Measurements from ENCODE around the gene UVRAG. TPM values are rescaled to one million over a fixed set of nuclear protein-coding genes. Genes with fewer than 3 reads are reported as not detected.
A peak's percentile ranks its signal among the peaks of the same experiment; 100 is the strongest.

Gene UVRAG
- total and polyA plus RNA-seq, 2 of the 13 experiments (the other 11 are each of a cell fraction or from before 2014, with no cell fraction given) = 9.7 to 17.3 TPM

DNA sequence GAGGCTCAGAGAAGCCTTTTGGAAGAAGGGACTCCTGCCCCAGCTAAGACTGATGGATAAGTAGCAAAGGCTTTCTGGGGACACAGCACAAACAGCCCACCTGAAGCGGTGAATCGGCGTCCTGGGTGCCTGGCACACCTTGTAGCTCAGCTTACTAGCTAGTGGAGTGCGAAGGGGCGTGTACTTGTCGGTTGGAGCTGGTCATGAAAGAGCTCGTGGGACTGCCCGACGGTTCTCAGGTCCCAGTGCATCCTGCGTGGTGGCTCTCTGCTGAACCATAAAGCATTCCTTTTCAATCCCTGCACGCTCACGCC is 690 bp upstream of the UVRAG start (continued):
- TF ChIP-seq, protein P1, sequence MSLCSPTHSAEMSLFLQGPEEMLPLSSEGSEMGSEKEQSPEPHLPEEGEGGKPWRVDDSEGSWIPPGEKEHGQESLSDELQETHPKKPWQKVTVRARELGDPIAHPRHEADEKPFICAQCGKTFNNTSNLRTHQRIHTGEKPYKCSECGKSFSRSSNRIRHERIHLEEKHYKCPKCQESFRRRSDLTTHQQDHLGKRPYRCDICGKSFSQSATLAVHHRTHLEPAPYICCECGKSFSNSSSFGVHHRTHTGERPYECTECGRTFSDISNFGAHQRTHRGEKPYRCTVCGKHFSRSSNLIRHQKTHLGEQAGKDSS (CRISPR knock-in tag; IDR thresholded peaks at IDR 0.05; ENCODE audit: borderline replicate concordance, low read depth) = peak; percentile 30; the same call in 1 of the 2 replicates
- TF ChIP-seq ZC3H13 (CRISPR knock-in tag; IDR thresholded peaks at IDR 0.05) (0 out of 2 replicates have a peak, but pooled peaks have one; percentile 42), DNMT3B (CRISPR knock-in tag; conservative IDR thresholded peaks at IDR 0.05) (no peak), ZNF101 (CRISPR knock-in tag; IDR thresholded peaks at IDR 0.05; ENCODE audit: borderline replicate concordance, low read depth) (no peak), HNRNPL (IDR thresholded peaks at IDR 0.05; ENCODE audit: low read depth, low read length) (0 out of 2 replicates have a peak, but pooled peaks have one; percentile 33), GATAD2A (CRISPR knock-in tag; IDR thresholded peaks at IDR 0.05) (0 out of 2 replicates have a peak, but pooled peaks have one; percentile 3), FOXA1 (IDR thresholded peaks at IDR 0.05) (no peak), FOXA1 (CRISPR knock-in tag; IDR thresholded peaks at IDR 0.05) (0 out of 2 replicates have a peak, but pooled peaks have one; percentile 4), ZNF160 (CRISPR knock-in tag; IDR thresholded peaks at IDR 0.05) (no peak), ZNF749 (CRISPR knock-in tag; IDR thresholded peaks at IDR 0.05; ENCODE audit: borderline replicate concordance) (0 out of 2 replicates have a peak, but pooled peaks have one; percentile 23), AHR (CRISPR knock-in tag; IDR thresholded peaks at IDR 0.05) (peak; percentile 61; the same call in 1 of the 2 replicates), ZNF296 (CRISPR knock-in tag; conservative IDR thresholded peaks at IDR 0.05) (0 out of 2 replicates have a peak, but pooled peaks have one; percentile 64)
- TF ChIP-seq, protein P2, sequence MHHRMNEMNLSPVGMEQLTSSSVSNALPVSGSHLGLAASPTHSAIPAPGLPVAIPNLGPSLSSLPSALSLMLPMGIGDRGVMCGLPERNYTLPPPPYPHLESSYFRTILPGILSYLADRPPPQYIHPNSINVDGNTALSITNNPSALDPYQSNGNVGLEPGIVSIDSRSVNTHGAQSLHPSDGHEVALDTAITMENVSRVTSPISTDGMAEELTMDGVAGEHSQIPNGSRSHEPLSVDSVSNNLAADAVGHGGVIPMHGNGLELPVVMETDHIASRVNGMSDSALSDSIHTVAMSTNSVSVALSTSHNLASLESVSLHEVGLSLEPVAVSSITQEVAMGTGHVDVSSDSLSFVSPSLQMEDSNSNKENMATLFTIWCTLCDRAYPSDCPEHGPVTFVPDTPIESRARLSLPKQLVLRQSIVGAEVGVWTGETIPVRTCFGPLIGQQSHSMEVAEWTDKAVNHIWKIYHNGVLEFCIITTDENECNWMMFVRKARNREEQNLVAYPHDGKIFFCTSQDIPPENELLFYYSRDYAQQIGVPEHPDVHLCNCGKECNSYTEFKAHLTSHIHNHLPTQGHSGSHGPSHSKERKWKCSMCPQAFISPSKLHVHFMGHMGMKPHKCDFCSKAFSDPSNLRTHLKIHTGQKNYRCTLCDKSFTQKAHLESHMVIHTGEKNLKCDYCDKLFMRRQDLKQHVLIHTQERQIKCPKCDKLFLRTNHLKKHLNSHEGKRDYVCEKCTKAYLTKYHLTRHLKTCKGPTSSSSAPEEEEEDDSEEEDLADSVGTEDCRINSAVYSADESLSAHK (CRISPR knock-in tag; IDR thresholded peaks at IDR 0.05; ENCODE audit: borderline replicate concordance) = no peak
- TF ChIP-seq, protein P3, sequence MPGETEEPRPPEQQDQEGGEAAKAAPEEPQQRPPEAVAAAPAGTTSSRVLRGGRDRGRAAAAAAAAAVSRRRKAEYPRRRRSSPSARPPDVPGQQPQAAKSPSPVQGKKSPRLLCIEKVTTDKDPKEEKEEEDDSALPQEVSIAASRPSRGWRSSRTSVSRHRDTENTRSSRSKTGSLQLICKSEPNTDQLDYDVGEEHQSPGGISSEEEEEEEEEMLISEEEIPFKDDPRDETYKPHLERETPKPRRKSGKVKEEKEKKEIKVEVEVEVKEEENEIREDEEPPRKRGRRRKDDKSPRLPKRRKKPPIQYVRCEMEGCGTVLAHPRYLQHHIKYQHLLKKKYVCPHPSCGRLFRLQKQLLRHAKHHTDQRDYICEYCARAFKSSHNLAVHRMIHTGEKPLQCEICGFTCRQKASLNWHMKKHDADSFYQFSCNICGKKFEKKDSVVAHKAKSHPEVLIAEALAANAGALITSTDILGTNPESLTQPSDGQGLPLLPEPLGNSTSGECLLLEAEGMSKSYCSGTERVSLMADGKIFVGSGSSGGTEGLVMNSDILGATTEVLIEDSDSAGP (CRISPR knock-in tag; IDR thresholded peaks at IDR 0.05; ENCODE audit: borderline replicate concordance) = 0 out of 2 replicates have a peak, but pooled peaks have one; percentile 7
- TF ChIP-seq, protein P4, sequence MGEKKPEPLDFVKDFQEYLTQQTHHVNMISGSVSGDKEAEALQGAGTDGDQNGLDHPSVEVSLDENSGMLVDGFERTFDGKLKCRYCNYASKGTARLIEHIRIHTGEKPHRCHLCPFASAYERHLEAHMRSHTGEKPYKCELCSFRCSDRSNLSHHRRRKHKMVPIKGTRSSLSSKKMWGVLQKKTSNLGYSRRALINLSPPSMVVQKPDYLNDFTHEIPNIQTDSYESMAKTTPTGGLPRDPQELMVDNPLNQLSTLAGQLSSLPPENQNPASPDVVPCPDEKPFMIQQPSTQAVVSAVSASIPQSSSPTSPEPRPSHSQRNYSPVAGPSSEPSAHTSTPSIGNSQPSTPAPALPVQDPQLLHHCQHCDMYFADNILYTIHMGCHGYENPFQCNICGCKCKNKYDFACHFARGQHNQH (CRISPR knock-in tag; IDR thresholded peaks at IDR 0.05) = 0 out of 2 replicates have a peak, but pooled peaks have one; percentile 18
- TF ChIP-seq, protein P5, sequence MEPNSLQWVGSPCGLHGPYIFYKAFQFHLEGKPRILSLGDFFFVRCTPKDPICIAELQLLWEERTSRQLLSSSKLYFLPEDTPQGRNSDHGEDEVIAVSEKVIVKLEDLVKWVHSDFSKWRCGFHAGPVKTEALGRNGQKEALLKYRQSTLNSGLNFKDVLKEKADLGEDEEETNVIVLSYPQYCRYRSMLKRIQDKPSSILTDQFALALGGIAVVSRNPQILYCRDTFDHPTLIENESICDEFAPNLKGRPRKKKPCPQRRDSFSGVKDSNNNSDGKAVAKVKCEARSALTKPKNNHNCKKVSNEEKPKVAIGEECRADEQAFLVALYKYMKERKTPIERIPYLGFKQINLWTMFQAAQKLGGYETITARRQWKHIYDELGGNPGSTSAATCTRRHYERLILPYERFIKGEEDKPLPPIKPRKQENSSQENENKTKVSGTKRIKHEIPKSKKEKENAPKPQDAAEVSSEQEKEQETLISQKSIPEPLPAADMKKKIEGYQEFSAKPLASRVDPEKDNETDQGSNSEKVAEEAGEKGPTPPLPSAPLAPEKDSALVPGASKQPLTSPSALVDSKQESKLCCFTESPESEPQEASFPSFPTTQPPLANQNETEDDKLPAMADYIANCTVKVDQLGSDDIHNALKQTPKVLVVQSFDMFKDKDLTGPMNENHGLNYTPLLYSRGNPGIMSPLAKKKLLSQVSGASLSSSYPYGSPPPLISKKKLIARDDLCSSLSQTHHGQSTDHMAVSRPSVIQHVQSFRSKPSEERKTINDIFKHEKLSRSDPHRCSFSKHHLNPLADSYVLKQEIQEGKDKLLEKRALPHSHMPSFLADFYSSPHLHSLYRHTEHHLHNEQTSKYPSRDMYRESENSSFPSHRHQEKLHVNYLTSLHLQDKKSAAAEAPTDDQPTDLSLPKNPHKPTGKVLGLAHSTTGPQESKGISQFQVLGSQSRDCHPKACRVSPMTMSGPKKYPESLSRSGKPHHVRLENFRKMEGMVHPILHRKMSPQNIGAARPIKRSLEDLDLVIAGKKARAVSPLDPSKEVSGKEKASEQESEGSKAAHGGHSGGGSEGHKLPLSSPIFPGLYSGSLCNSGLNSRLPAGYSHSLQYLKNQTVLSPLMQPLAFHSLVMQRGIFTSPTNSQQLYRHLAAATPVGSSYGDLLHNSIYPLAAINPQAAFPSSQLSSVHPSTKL (CRISPR knock-in tag; IDR thresholded peaks at IDR 0.05) = no peak
- TF ChIP-seq, protein P6, sequence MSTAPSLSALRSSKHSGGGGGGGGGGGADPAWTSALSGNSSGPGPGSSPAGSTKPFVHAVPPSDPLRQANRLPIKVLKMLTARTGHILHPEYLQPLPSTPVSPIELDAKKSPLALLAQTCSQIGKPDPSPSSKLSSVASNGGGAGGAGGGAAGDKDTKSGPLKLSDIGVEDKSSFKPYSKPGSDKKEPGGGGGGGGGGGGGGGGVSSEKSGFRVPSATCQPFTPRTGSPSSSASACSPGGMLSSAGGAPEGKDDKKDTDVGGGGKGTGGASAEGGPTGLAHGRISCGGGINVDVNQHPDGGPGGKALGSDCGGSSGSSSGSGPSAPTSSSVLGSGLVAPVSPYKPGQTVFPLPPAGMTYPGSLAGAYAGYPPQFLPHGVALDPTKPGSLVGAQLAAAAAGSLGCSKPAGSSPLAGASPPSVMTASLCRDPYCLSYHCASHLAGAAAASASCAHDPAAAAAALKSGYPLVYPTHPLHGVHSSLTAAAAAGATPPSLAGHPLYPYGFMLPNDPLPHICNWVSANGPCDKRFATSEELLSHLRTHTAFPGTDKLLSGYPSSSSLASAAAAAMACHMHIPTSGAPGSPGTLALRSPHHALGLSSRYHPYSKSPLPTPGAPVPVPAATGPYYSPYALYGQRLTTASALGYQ (CRISPR knock-in tag; IDR thresholded peaks at IDR 0.05) = no peak

All from HepG2 (cell line).